Body of pancreas (tissue), 4 donors: ENCODE measurements around the gene SPATA31C2.

Source experiments
- CTCF ChIP-seq, 7 experiments: fragments of 450-650 bp in 4 of 7; fragments of 200-600 bp in 3 of 7; sonication (generic) in 3 of 7; IDR thresholded peaks; one replicate each; pipeline ENCODE4 v1.5.1; 2016 to 2019; ENCODE audit warnings: antibody characterized with exemption in 7 of 7
- POLR2A ChIP-seq, 3 donors: fragments of 450-650 bp; IDR thresholded peaks; one replicate each; pipeline ENCODE4 v1.6.1; 2016; ENCODE audit warnings: antibody characterized with exemption in 3 of 3, mild to moderate bottlenecking in 2 of 3

- TF ChIP-seq POLR2A (IDR thresholded peaks at IDR 0.05) (no peak), CTCF (IDR thresholded peaks at IDR 0.05) (no peak)
These were observed 39.1 kb upstream of the SPATA31C2 start for GRCh38 chr9:88177371-88177770.
